A549 (cell line): ENCODE measurements around the gene MAP3K20.
"Not testable (repeated sequence)": the region's sequence is repeated elsewhere in the genome, so short reads cannot be mapped to it uniquely, and the experiment has no call there.

ENCODE experiments used
- CEBPB ChIP-seq, 2 experiments: fragments of >200 bp in 1 of 2; sonication (Bioruptor Twin) in 1 of 2; formaldehyde crosslinking in 1 of 2; IDR thresholded peaks; 2 replicates each; pipeline ENCODE4 v1.6.1; 2012 to 2016
- CTCF ChIP-seq: fragments of >200 bp; sonication (Bioruptor Twin); formaldehyde crosslinking; IDR thresholded peaks from 3 replicates; pipeline ENCODE4 v1.5.1; 2016
- EP300 ChIP-seq, 2 experiments: fragments of >200 bp; sonication (Bioruptor Twin); formaldehyde crosslinking; IDR thresholded peaks; 2 replicates in 1 of 2; 3 replicates in 1 of 2; pipeline ENCODE4 v1.6.1; 2016 to 2017
- KDM1A ChIP-seq: fragments of 200-600 bp; sonication (generic); IDR thresholded peaks from 2 replicates; pipeline ENCODE4 v1.6.1; 2016; ENCODE audit warnings: low read depth, mild to moderate bottlenecking
- MAX ChIP-seq: IDR thresholded peaks from 2 replicates; pipeline ENCODE4 v1.6.1; 2012
- NFE2L2 ChIP-seq: fragments of 150-350 bp; conservative IDR thresholded peaks from 2 replicates; pipeline ENCODE4 v1.6.1; 2014; ENCODE audit warnings: low read length
- PBX3 ChIP-seq: IDR thresholded peaks from 2 replicates; pipeline ENCODE4 v1.6.1; 2012
- PHF8 ChIP-seq: fragments of 200-600 bp; sonication (generic); IDR thresholded peaks from 2 replicates; pipeline ENCODE4 v1.6.1; 2016; ENCODE audit warnings: low read depth, mild to moderate bottlenecking, antibody characterized with exemption, moderate library complexity, borderline replicate concordance
- POLR2A ChIP-seq: IDR thresholded peaks from 2 replicates; pipeline ENCODE4 v1.6.1; 2012; ENCODE audit warnings: mild to moderate bottlenecking, low read length
- POLR2AphosphoS2 ChIP-seq: conservative IDR thresholded peaks from 2 replicates; pipeline ENCODE4 v1.6.1; 2012; ENCODE audit warnings: low read length, improper control_type of control experiment, inconsistent platforms
- RAD21 ChIP-seq, 2 experiments: fragments of >200 bp in 1 of 2; sonication (Bioruptor Twin) in 1 of 2; formaldehyde crosslinking in 1 of 2; IDR thresholded peaks in 1 of 2; conservative IDR thresholded peaks in 1 of 2; 2 replicates in 1 of 2; 3 replicates in 1 of 2; pipeline ENCODE4 v1.6.1; 2012 to 2018; ENCODE audit warnings: inconsistent platforms in 1 of 2
- REST ChIP-seq: fragments of 200-600 bp; sonication (generic); IDR thresholded peaks from 2 replicates; pipeline ENCODE4 v1.6.1; 2016; ENCODE audit warnings: antibody characterized with exemption, mild to moderate bottlenecking, moderate library complexity
- ZC3H11A ChIP-seq: fragments of 450-650 bp; IDR thresholded peaks from 2 replicates; pipeline ENCODE4 v1.6.1; 2014; ENCODE audit warnings: antibody characterized with exemption, mild to moderate bottlenecking

DNA sequence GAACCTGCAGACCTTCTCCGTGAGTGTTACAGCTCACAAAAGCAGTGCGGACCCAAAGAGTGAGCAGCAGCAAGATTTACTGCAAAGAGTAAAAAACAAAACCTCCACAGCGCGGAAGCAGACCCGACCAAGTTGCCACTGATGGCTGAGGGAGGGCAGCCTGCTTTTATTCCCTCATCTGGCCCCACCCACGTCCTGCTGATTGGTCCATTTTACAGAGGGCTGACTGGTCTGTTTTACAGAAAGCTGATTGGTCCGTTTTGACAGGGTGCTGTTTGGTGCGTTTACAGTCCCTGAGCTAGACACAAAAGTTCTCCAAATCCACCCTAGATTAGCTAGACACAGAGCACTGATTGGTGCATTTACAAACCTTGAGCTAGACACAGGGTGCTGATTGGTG, 206.3 kb downstream of the MAP3K20 start:
- not testable (repeated sequence) for TF ChIP-seq MAX; POLR2A; CTCF; ZC3H11A; NFE2L2; RAD21 (conservative IDR thresholded peaks at IDR 0.05 in 1 of 2, IDR thresholded peaks at IDR 0.05 in 1 of 2); PBX3; KDM1A; CEBPB (IDR thresholded peaks at IDR 0.05); REST; EP300 (IDR thresholded peaks at IDR 0.05); PHF8; POLR2AphosphoS2
